ENCODE data around the gene GUCY2F. TPM values are rescaled to one million over a fixed set of nuclear protein-coding genes. Genes with fewer than 3 reads are reported as not detected.

The GUCY2F gene
- not detected for total RNA-seq

- DNase-seq, result no peak
Observed at GRCh38 chrX:109481986-109482385, at the start of gene GUCY2F. GUCY2F (minus strand) TSS chrX:109482086; CDS start chrX:109475936, 6,150 bp downstream.

GRCh38 chrX:109519001-109519400 lies 37.1 kb upstream of the GUCY2F start:
- DNase-seq, result no peak

GRCh38 chrX:109511113-109511512 lies 29.2 kb upstream of the GUCY2F start:
- DNase-seq, result no peak

- DNase-seq, result no peak
Observed at GRCh38 chrX:109508915-109509314, 27.0 kb upstream of the GUCY2F start.

GRCh38 chrX:109501176-109501575 lies 19.3 kb upstream of the GUCY2F start:
- no peak for DNase-seq

GRCh38 chrX:109498434-109498833 lies 16.5 kb upstream of the GUCY2F start:
- no peak for DNase-seq

GRCh38 chrX:109489174-109489573 lies 7.3 kb upstream of the GUCY2F start:
- DNase-seq, result no peak

GRCh38 chrX:109487640-109488039 lies 5.8 kb upstream of the GUCY2F start:
- peak; percentile 3 for DNase-seq

- peak; percentile 85 for DNase-seq
Observed at GRCh38 chrX:109485470-109486340, 3.8 kb upstream of the GUCY2F start.

GRCh38 chrX:109484886-109485285 lies 3.0 kb upstream of the GUCY2F start:
- no peak for DNase-seq

GRCh38 chrX:109475174-109475891 lies 6.6 kb downstream of the GUCY2F start:
- DNase-seq, result peak; percentile 70

- no peak for DNase-seq
Observed at GRCh38 chrX:109472939-109473735, 8.7 kb downstream of the GUCY2F start.

GRCh38 chrX:109464231-109464630 lies 17.7 kb downstream of the GUCY2F start:
- DNase-seq, result no peak

- DNase-seq, result no peak
Observed at GRCh38 chrX:109463784-109464183, 18.1 kb downstream of the GUCY2F start.

GRCh38 chrX:109448282-109448938 lies 33.5 kb downstream of the GUCY2F start:
- peak; percentile 56 for DNase-seq

GRCh38 chrX:109441266-109441665 lies 40.6 kb downstream of the GUCY2F start:
- no peak for DNase-seq

- no peak for DNase-seq
Observed at GRCh38 chrX:109440475-109440874, 41.4 kb downstream of the GUCY2F start.

- DNase-seq, result no peak
Observed at GRCh38 chrX:109409181-109409580, 72.7 kb downstream of the GUCY2F start.

- no peak for DNase-seq
Observed at GRCh38 chrX:109403922-109404321, 78.0 kb downstream of the GUCY2F start.

- DNase-seq, result no peak
Observed at GRCh38 chrX:109399831-109400230, 82.1 kb downstream of the GUCY2F start.

- peak; percentile 3 for DNase-seq
Observed at GRCh38 chrX:109398833-109399232, 83.1 kb downstream of the GUCY2F start.

GRCh38 chrX:109398061-109398460 lies 83.8 kb downstream of the GUCY2F start:
- no peak for DNase-seq

Data from tongue (tissue), 2 donors.